PC-9 (cell line): ENCODE data around the gene JPH4. TPM values are rescaled to one million over a fixed set of nuclear protein-coding genes. Genes with fewer than 3 reads are reported as not detected.

ENCODE experiments used
- BruUV-seq: library from RNA; stranded (reverse); fragments of 400-500 nt; replicated peaks from 2 replicates; lab custom pipeline; 2021; lab: Mats Ljungman, UMichigan
- CTCF ChIA-PET: fragments of 300-600 bp; sonication (Branson Sonifier 250); formaldehyde crosslinking; loops from one replicate; lab custom pipeline; 2022; ENCODE audit warnings: antibody characterized with exemption; lab: Charles Lee
- POLR2A ChIA-PET: fragments of 300-600 bp; sonication (Branson Sonifier 250); formaldehyde crosslinking; loops from one replicate; lab custom pipeline; 2022; ENCODE audit warnings: antibody characterized with exemption; ENCODE audit not compliant: unreplicated experiment; lab: Charles Lee
- DNase-seq, 2 experiments: peaks; one replicate each; pipeline versions ENCODE4 v3.0.0 to v3.0.0-alpha.2; 2015 to 2022; ENCODE audit warnings: mixed read lengths in 1 of 2
- H2AFZ ChIP-seq: fragments of 200-600 bp; sonication (generic); 2 replicates; pipeline ENCODE4 v1.8.1; 2017; ENCODE audit warnings: antibody characterized with exemption
- H3F3A ChIP-seq: fragments of 200-600 bp; sonication (generic); 2 replicates; pipeline ENCODE4 v1.8.1; 2017; ENCODE audit warnings: antibody characterized with exemption, mild to moderate bottlenecking, low read depth; ENCODE audit not compliant: insufficient read depth
- H3K27ac ChIP-seq: fragments of 200-600 bp; sonication (generic); 2 replicates; pipeline ENCODE4 v1.6.1; 2016; ENCODE audit warnings: mixed run types
- H3K27me3 ChIP-seq: fragments of 200-600 bp; sonication (generic); 2 replicates; pipeline ENCODE4 v1.6.1; 2016; ENCODE audit warnings: low read depth, mixed run types; ENCODE audit not compliant: insufficient read depth
- H3K36me3 ChIP-seq: fragments of 200-600 bp; sonication (generic); 2 replicates; pipeline ENCODE4 v1.6.1; 2016; ENCODE audit warnings: low read depth, mixed run types
- H3K4me1 ChIP-seq: fragments of 200-600 bp; sonication (generic); replicated peaks from 2 replicates; pipeline ENCODE4 v1.6.1; 2016; ENCODE audit warnings: mixed run types; ENCODE audit not compliant: insufficient read depth
- H3K4me2 ChIP-seq: fragments of 200-600 bp; sonication (generic); 2 replicates; pipeline ENCODE4 v1.6.1; 2017; ENCODE audit warnings: mixed run types
- H3K4me3 ChIP-seq: fragments of 200-600 bp; sonication (generic); 2 replicates; pipeline ENCODE4 v1.6.1; 2016; ENCODE audit warnings: mixed run types
- H3K79me2 ChIP-seq: fragments of 200-600 bp; sonication (generic); 2 replicates; pipeline ENCODE4 v1.6.1; 2017; ENCODE audit warnings: low read depth, mixed run types
- H3K9me2 ChIP-seq: fragments of 200-600 bp; sonication (generic); 2 replicates; pipeline ENCODE4 v1.8.1; 2017; ENCODE audit warnings: mild to moderate bottlenecking; ENCODE audit not compliant: insufficient read depth
- H3K9me3 ChIP-seq: fragments of 200-600 bp; sonication (generic); 2 replicates; pipeline ENCODE4 v1.8.1; 2016; ENCODE audit warnings: low read depth; ENCODE audit not compliant: insufficient read depth
- H4K20me1 ChIP-seq: fragments of 200-600 bp; sonication (generic); 2 replicates; pipeline ENCODE4 v1.8.1; 2017; ENCODE audit not compliant: insufficient read depth
- CTCF ChIP-seq: fragments of 200-600 bp; sonication (generic); conservative IDR thresholded peaks from 2 replicates; pipeline ENCODE4 v1.6.1; 2017; ENCODE audit warnings: mixed run types, antibody characterized with exemption, mild to moderate bottlenecking, moderate library complexity
- EZH2 ChIP-seq: fragments of 200-600 bp; sonication (generic); IDR thresholded peaks from 2 replicates; pipeline ENCODE4 v1.8.0; 2017; ENCODE audit warnings: antibody characterized with exemption, low read depth
- intact Hi-C: fragments of 100-400 bp; cut with micrococcal nuclease; formaldehyde crosslinking; loops from one replicate; pipeline ENCODE4 v1.10.0; 2022; ENCODE audit not compliant: unreplicated experiment
- total RNA-seq: library from RNA; stranded (reverse); gene quantifications from 2 replicates; pipeline ENCODE4 v1.2.3, GENCODE V29; 2021

JPH4 gene
- total RNA-seq, 1 experiment from 2014 or later = not detected

GRCh38 chr14:23551266-23552028, 27.1 kb downstream of the JPH4 start, which contains the start of gene ZFHX2:
ZFHX2 (minus strand) TSS chr14:23551765; CDS start chr14:23535325, 16,440 bp downstream.
- peak; percentile 66 to 72 for DNase-seq
- intact Hi-C loops = no loop called here
- TF ChIP-seq EZH2 = no peak
- TF ChIP-seq CTCF = no peak
- H3K4me1 ChIP-seq = no peaks in the 10 kb centered on the region
- POLR2A ChIA-PET = interaction anchor here (0.7 kb wide), 1 partner anchor 590 kb away, joined by 14 read pairs; the partner anchor contains the start of gene EMC9
- H4K20me1 ChIP-seq = no peaks in the 10 kb centered on the region
- CTCF ChIA-PET = interaction anchor here (0.6 kb wide), 1 partner anchor 602 kb away, joined by 3 read pairs; no protein-coding TSS in a partner anchor
- BruUV-seq = no TSS peak
- peak within 1 kb of the TSS; percentile 97 for H2AFZ ChIP-seq
- no peak within 1 kb of the TSS for H3K27ac ChIP-seq
- H3K4me3 ChIP-seq = peak within 1 kb of the TSS; percentile 71
- no peaks in the 10 kb centered on the region for H3K79me2 ChIP-seq
- H3K9me3 ChIP-seq = no peaks in the 10 kb centered on the region
- H3K4me2 ChIP-seq = peak within 1 kb of the TSS; percentile 82
- H3K27me3 ChIP-seq = no peaks in the 10 kb centered on the region
- no peaks in the 10 kb centered on the region for H3K36me3 ChIP-seq
- H3F3A ChIP-seq = no peaks in the 10 kb centered on the region
- no peaks in the 10 kb centered on the region for H3K9me2 ChIP-seq

DNA sequence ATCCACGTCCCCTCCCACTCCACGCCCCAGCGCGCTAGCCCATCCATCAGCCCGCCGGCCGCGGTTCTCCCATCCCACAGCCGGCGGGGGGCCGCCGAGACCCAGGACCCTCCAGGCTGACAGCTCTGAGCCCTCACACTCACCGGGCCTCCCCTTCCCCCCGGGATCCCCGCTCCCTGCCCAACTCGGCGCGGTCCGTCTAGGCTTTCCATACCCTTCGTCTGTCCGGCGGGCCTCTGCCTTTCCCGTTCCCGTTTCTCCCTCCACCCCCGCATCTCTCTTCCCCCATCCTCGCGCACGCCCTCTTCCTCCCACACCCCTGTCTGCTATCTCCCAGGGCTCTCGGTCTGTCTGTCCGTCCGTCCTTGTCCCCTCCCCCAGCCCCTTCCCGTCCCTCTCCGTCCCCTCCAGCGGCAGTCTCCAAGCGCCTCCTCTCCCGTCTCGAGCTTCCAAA, 27.8 kb downstream of the JPH4 start:
- no peak for DNase-seq
- Histone ChIP-seq H2AFZ (peak overlapping the region; percentile 97), H3K4me3 (peak overlapping the region; percentile 71), H4K20me1 (no peaks in the 10 kb centered on the region), H3K27me3 (no peaks in the 10 kb centered on the region), H3K4me2 (peak overlapping the region; percentile 82), H3F3A (no peaks in the 10 kb centered on the region), H3K4me1 (no peaks in the 10 kb centered on the region), H3K79me2 (no peaks in the 10 kb centered on the region), H3K27ac (no peak overlapping the region), H3K9me2 (no peaks in the 10 kb centered on the region), H3K36me3 (no peaks in the 10 kb centered on the region), H3K9me3 (no peaks in the 10 kb centered on the region)
- POLR2A ChIA-PET = no interaction called here
- CTCF ChIA-PET = interaction anchor here (0.6 kb wide), 1 partner anchor 601 kb away, joined by 3 read pairs; no protein-coding TSS in a partner anchor
- intact Hi-C loops = no loop called here
- BruUV-seq = no TSS peak
- TF ChIP-seq EZH2 = no peak
- no peak for TF ChIP-seq CTCF

DNA sequence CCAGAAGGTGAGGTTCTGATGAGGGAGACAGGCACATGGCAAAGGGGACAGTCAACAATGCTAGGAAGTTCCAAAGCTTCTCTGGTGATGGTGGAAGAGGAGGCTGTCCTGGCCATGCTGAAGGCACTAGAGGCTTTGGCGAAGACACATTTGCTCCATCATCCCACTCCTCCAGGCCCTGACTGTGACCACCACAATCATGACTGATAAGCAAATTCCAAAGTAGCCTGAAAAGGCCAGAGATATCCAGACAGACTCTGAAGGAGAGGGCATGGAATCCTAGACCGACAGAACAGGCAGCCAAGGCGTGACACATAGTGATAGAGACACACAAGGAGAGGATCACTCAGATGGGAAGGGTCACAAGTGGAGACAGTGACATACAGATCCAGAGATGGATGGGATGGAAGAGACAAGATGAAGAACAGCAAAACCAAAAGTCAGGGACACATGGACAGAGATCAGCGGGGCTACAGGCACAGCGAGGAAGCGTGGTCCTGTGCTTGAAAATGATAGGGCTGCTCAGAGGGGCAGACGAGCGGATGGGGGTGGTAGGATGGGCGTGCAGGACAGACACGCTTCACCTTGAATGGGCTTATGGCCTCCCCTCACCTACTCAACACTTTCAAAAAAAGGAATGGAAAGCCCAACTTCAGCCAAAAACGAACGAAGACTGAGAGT, 28.3 kb downstream of the JPH4 start:
- Histone ChIP-seq H4K20me1 (no peaks in the 10 kb centered on the region), H2AFZ (no peak overlapping the region), H3K4me1 (no peaks in the 10 kb centered on the region), H3K4me2 (peak overlapping the region; percentile 82), H3K9me2 (no peaks in the 10 kb centered on the region), H3K27ac (no peak overlapping the region), H3K79me2 (no peaks in the 10 kb centered on the region), H3K9me3 (no peaks in the 10 kb centered on the region), H3K4me3 (peak overlapping the region; percentile 71), H3F3A (no peaks in the 10 kb centered on the region), H3K36me3 (no peaks in the 10 kb centered on the region), H3K27me3 (no peaks in the 10 kb centered on the region)
- DNase-seq = no peak
- TF ChIP-seq CTCF = no peak
- no peak for TF ChIP-seq EZH2
- no TSS peak for BruUV-seq
- ChIA-PET CTCF (interaction anchor here (0.6 kb wide), 1 partner anchor 601 kb away, joined by 3 read pairs; no protein-coding TSS in a partner anchor), POLR2A (interaction anchor here (0.7 kb wide), 1 partner anchor 25 kb away, joined by 7 read pairs; no protein-coding TSS in a partner anchor)
- intact Hi-C loops = no loop called here
